ENCODE results near the gene NACC2. TPM values are rescaled to one million over a fixed set of nuclear protein-coding genes. Genes with fewer than 3 reads are reported as not detected.

The NACC2 gene
- total and polyA plus RNA-seq, 10 of the 15 experiments (the other 5 are each of a cell fraction or from before 2014, with no cell fraction given) = 0.66 to 14.7 (median 3.5) TPM

DNA sequence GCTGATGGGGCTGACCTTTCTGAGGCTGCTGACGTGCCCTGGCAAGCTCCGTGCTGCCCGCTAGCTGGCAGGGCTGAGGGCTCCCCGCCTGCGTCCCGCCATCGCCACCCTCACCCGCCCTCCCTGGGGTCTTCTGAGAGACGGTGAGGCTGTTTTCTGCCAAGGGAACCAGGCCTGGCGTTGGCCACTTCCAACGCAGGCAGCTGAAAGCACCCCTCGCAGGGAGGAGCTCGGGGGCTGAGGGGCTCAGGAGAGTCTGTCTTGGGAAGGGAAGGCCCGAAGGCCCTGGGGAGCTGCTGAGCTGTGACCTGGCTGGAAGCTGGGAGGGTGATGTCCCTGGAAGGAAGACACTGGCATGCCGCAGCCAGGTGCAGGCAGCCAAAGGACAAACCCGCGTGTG lies 33.3 kb upstream of the NACC2 start:
- no peak overlapping the region for H3K4me3 ChIP-seq
- H2AFZ ChIP-seq (ENCODE audit: control insufficient read depth, low read depth, low read length) = no peak overlapping the region
- H3K9me3 ChIP-seq (replicated peaks; ENCODE audit: control insufficient read depth, insufficient read depth, low read length) = no peaks in the 10 kb centered on the region; the same call in 2 of the 3 replicates
- no peak overlapping the region for H3K4me2 ChIP-seq (ENCODE audit: control insufficient read depth, insufficient read depth)
- intact Hi-C loops (cut with micrococcal nuclease; ENCODE audit: unreplicated experiment) = loop anchor here (10.0 kb wide), 1 partner anchor 524 kb away; no protein-coding TSS in a partner anchor
- CTCF ChIA-PET = interaction anchor here (1.4 kb wide), 1 partner anchor 9 kb away, joined by 3 read pairs; no protein-coding TSS in a partner anchor
- FAIRE-seq (no peak), DNase-seq (ENCODE audit: low read depth, low spot score) (no peak), ATAC-seq (no peak)
- H3K36me3 ChIP-seq (ENCODE audit: control insufficient read depth in 2 of 2, insufficient read depth in 2 of 2, low read length in 1 of 2) = no peaks in the 10 kb centered on the region
- 41% methylated on average over 15 of the region's 17 CpGs for WGBS (ENCODE audit: insufficient coverage, insufficient replicate concordance, low lambda C conversion rate, missing lambda C conversion rate)
- no peaks in the 10 kb centered on the region for H3K4me1 ChIP-seq (ENCODE audit: control insufficient read depth, insufficient read depth, low read length)
- no peaks in the 10 kb centered on the region for H4K20me1 ChIP-seq (ENCODE audit: control insufficient read depth, insufficient read depth)
- no peaks in the 10 kb centered on the region for H3K79me2 ChIP-seq (ENCODE audit: control insufficient read depth, insufficient read depth, low read length)
- SMC1A ChIA-PET (ENCODE audit: uncharacterized antibody, unreplicated experiment) = no interaction called here
- H3K27ac ChIP-seq (ENCODE audit: control insufficient read depth, insufficient read depth) = no peak overlapping the region
- RAD21 ChIA-PET (ENCODE audit: unreplicated experiment) = no interaction called here
- no peak overlapping the region for H3K9ac ChIP-seq (ENCODE audit: control insufficient read depth, insufficient read depth, low read length)
- BruUV-seq (replicated peaks) = no TSS peak
- in situ Hi-C loops (cut with MboI) = no loop called here
- TF ChIP-seq ZNF622 (IDR thresholded peaks at IDR 0.05) (no peak), SPI1 (IDR thresholded peaks at IDR 0.05; ENCODE audit: borderline replicate concordance, insufficient read depth, low read depth, low read length) (no peak), TAF1 (IDR thresholded peaks at IDR 0.05; ENCODE audit: borderline replicate concordance, low read depth, low read length) (no peak), YY1 (IDR thresholded peaks at IDR 0.05; ENCODE audit: low read depth, low read length) (no peak), MTA2 (IDR thresholded peaks at IDR 0.05; ENCODE audit: low read depth) (no peak), PRDM15 (CRISPR knock-in tag; IDR thresholded peaks at IDR 0.05) (no peak), CREB1 (IDR thresholded peaks at IDR 0.05; ENCODE audit: low read depth) (no peak), ZNF274 (IDR thresholded peaks at IDR 0.05; ENCODE audit: insufficient read depth, insufficient read length) (no peak), SREBF2 (IDR thresholded peaks at IDR 0.05; ENCODE audit: low read length) (no peak), KAT2A (conservative IDR thresholded peaks at IDR 0.05; ENCODE audit: control insufficient read depth, low read depth, low read length) (no peak)
- TF ChIP-seq, protein P1, sequence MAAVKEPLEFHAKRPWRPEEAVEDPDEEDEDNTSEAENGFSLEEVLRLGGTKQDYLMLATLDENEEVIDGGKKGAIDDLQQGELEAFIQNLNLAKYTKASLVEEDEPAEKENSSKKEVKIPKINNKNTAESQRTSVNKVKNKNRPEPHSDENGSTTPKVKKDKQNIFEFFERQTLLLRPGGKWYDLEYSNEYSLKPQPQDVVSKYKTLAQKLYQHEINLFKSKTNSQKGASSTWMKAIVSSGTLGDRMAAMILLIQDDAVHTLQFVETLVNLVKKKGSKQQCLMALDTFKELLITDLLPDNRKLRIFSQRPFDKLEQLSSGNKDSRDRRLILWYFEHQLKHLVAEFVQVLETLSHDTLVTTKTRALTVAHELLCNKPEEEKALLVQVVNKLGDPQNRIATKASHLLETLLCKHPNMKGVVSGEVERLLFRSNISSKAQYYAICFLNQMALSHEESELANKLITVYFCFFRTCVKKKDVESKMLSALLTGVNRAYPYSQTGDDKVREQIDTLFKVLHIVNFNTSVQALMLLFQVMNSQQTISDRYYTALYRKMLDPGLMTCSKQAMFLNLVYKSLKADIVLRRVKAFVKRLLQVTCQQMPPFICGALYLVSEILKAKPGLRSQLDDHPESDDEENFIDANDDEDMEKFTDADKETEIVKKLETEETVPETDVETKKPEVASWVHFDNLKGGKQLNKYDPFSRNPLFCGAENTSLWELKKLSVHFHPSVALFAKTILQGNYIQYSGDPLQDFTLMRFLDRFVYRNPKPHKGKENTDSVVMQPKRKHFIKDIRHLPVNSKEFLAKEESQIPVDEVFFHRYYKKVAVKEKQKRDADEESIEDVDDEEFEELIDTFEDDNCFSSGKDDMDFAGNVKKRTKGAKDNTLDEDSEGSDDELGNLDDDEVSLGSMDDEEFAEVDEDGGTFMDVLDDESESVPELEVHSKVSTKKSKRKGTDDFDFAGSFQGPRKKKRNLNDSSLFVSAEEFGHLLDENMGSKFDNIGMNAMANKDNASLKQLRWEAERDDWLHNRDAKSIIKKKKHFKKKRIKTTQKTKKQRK (IDR thresholded peaks at IDR 0.05; ENCODE audit: low read depth, low read length) = no peak
- POLR2A ChIA-PET = interaction anchor here (0.7 kb wide), 1 partner anchor 41 kb away, joined by 11 read pairs; no protein-coding TSS in a partner anchor
- peaks cover 0 to 2% of the 10 kb centered on the region in 2 experiments; a peak in 2 of 4 replicates for H3K27me3 ChIP-seq (replicated peaks in 1 of 2; ENCODE audit: control insufficient read depth in 2 of 2, insufficient read depth in 2 of 2, low read length in 1 of 2)

Measured in GM12878 (cell line).